ENCODE measurements around the gene TTLL11.

The TTLL11 gene

DNA sequence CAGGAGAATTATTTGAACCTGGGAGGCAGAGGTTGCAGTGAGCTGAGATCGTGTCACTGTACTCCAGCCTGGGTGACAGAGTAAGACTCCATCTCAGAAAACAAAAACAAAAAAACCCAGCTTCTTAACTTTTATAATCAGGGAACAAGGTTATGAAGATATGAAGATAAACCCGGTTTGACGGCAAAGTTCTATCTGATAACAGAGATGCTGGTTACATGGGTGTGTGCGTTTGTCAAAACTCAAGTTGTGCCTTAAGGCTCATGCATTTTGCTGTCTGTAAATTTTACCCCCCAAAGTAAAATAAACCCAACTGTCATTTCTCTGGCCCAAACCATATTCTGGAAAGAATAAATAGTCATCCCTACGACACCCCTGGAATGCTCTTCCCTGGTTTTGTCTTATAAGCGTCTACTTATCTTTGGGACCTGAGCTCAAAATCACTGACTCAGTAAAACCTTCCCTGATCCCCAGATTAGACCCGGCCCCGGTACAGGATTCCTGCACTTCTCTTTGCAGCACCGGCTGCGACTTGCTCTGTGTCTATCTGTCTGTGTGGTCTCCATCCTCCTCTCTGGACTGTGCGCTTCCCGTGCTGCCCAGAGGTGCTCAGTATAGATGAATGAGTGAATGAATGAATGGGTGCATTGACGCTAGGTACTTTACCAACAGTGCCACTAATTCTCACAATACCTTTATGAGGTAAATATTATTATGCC, 269.5 kb downstream of the TTLL11 start:
- H3K27ac ChIP-seq, result no peak overlapping the region
- TF ChIP-seq, protein P1, sequence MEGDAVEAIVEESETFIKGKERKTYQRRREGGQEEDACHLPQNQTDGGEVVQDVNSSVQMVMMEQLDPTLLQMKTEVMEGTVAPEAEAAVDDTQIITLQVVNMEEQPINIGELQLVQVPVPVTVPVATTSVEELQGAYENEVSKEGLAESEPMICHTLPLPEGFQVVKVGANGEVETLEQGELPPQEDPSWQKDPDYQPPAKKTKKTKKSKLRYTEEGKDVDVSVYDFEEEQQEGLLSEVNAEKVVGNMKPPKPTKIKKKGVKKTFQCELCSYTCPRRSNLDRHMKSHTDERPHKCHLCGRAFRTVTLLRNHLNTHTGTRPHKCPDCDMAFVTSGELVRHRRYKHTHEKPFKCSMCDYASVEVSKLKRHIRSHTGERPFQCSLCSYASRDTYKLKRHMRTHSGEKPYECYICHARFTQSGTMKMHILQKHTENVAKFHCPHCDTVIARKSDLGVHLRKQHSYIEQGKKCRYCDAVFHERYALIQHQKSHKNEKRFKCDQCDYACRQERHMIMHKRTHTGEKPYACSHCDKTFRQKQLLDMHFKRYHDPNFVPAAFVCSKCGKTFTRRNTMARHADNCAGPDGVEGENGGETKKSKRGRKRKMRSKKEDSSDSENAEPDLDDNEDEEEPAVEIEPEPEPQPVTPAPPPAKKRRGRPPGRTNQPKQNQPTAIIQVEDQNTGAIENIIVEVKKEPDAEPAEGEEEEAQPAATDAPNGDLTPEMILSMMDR (conservative IDR thresholded peaks at IDR 0.05; ENCODE audit: low read depth), result no peak
- POLR2A ChIA-PET (ENCODE audit: low non-redundant PET), result no interaction called here
- CTCF ChIA-PET, result interaction anchor here (0.7 kb wide), 1 partner anchor 213 kb away, joined by 5 read pairs; no protein-coding TSS in a partner anchor
- DNase-seq (ENCODE audit: low spot score), result no peak

DNA sequence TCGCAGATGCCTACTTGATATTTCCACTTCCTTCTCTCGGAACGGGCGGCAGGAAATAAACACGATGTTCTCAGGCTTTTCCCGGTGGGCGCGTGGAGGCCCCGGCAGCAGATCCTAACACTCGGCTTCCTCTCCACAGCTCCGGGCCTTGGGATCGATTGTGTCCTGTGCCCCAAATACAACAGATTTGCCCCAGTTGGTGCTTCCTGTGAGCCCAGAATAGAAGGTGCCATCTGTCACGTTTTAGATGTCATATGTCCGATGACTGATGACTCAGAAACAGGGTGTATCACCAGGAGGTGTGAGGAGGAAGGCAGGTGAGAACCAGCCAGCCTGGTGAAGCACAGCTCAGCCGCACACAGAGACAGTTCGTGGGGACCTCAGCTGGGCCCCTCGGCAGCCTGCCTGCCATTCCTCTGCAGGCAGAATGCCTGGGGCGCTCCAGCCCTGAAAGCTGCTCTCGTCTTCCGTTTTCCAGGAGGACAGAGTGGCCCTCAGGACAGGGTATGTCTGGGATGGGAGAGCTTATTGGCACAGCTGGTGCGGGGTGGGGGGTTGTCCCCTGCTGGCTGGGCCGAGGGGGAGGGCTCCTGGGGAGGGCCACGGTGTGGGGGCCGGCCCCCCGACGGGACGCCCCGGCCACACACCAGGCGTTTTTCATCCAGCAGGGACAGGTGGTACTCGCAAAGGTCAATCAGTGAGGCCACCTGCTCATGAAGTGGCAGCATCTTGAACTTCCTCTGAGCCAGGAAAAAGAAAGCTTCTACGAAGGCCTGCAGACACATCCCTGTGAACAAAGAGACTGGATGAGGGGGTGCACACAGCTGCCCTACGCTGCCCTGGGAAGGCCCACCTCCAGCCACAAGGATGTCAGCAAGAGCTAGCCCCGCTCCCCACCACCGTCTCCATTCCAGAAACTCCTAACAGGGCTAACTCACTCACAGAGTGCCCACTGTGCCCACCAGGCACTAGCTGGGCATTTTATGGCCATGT, 270.7 kb downstream of the TTLL11 start:
- no peak for DNase-seq (ENCODE audit: low spot score)
- H3K27ac ChIP-seq, result no peak overlapping the region
- ChIA-PET CTCF (no interaction called here), POLR2A (ENCODE audit: low non-redundant PET) (no interaction called here)
- TF ChIP-seq, protein P1 (conservative IDR thresholded peaks at IDR 0.05; ENCODE audit: low read depth), result no peak

DNA sequence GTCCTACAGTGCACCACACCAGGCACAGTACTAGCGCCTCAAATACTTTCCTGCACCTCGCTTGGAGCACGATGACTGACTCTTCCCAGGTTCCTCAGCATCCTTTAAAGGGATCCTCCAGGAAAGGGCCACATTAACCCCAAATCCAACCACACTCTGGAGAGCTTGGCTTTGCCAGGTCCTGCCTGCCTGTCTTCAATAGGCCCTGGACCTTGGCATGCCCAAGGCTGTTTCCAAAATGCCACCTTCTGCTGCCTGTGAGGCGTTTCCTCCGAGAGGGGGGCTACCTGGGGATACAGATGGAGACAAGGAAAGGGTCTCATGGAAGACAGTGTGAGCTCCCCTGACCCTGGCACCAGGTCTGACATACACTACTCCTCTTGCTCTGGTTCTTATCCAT, 271.8 kb downstream of the TTLL11 start:
- DNase-seq (ENCODE audit: low spot score), result no peak
- TF ChIP-seq, protein P1 (conservative IDR thresholded peaks at IDR 0.05; ENCODE audit: low read depth), result no peak
- POLR2A ChIA-PET (ENCODE audit: low non-redundant PET), result interaction anchor here (0.5 kb wide), 1 partner anchor 761 kb away, joined by 3 read pairs; no protein-coding TSS in a partner anchor
- CTCF ChIA-PET, result interaction anchor here (0.6 to 0.7 kb wide), 2 partner anchors 138 to 548 kb away, joined by 3 to 4 read pairs; no protein-coding TSS in a partner anchor
- no peak overlapping the region for H3K27ac ChIP-seq

DNA sequence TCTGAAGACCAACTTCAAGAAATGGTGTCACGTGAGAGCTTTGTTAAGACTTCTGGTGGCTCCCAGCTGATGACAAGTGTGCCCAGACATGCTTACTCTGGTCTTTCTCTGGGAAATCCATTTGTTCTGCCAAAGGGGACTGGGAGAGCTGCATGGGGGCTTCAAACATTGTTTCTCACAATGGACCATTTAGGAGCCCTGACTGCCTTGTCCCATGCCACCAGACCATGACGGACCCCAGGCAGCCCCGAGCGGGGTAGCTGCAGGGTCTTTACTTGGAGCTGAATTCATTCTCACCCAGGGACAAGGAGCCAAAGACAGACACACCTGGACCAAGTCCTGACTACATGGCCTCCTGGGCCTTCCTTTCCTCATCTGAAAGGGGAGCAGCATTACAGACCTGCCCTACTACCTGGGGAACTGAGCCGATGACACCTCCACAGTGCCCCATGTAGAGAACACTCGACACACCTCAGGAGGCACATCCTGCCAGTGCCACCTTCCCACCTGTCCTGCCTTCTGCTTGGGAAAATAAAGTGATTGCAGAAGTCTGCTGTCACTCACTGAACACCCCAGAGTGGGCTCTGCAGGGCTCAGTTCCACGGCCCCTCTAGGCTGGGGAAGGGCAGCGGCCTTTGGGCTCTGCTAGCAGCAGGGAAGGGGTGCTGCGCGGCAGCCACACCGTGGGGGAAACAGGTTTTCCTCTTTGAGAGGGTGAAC, 272.7 kb downstream of the TTLL11 start:
- ChIA-PET POLR2A (ENCODE audit: low non-redundant PET) (no interaction called here), CTCF (interaction anchor here (0.6 to 0.7 kb wide), 2 partner anchors 137 to 549 kb away, joined by 3 to 4 read pairs; no protein-coding TSS in a partner anchor)
- H3K27ac ChIP-seq, result no peak overlapping the region
- TF ChIP-seq, protein P1 (conservative IDR thresholded peaks at IDR 0.05; ENCODE audit: low read depth), result no peak
- DNase-seq (ENCODE audit: low spot score), result no peak

DNA sequence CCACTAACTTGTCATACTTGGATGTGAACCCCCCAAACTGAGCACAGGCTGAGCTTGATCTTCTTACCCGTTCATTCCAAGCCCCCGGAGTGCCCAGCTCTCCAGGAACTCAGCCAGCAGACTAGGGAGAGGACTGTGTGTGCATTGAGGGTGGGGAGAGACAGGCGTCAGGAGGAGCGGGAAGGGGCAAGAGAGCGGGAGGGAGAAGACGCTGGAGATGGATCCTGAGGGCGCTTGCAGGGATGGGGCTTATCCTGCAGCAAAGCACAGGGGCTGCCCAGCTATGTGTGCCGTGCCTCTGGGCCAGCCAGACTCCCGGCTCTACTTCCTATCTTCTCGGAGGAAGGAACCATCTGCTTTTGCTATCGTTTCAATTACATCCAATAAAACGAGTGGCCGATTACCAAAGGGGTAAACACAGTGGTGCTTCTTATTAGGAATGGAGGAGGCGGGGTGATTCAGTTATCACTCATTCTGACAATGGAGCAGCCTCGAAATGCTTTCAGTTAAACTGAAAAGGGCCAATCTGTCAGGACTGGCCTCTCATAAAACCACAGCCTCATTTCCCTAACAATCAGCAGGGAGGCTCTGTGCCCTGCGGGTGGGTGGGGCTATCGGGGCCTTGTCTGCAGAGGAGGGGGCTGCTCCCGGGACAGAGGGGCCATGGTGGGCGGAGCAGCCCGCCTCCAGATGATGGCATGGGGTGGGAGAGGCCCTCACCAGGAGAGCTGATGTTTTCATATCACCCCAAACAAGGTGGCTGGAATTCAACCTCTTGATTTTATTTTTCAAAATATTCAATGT, 273.5 kb downstream of the TTLL11 start:
- CTCF ChIA-PET, result no interaction called here
- TF ChIP-seq, protein P1 (conservative IDR thresholded peaks at IDR 0.05; ENCODE audit: low read depth), result no peak
- DNase-seq (ENCODE audit: low spot score), result peak; percentile 80
- no peak overlapping the region for H3K27ac ChIP-seq
- POLR2A ChIA-PET (ENCODE audit: low non-redundant PET), result no interaction called here

All from RWPE1 (cell line).